ENCODE data around the gene PPIB.

The PPIB gene

GRCh38 chr15:64166102-64166890 is 3.5 kb upstream of the PPIB start:
- DNase-seq (ENCODE audit: low spot score) (no peak), ATAC-seq (ENCODE audit: low read depth) (no peak)
- no peak overlapping the region for H3K27ac ChIP-seq (ENCODE audit: poor library complexity, severe bottlenecking)
- H3K27me3 ChIP-seq (ENCODE audit: insufficient read depth, poor library complexity, severe bottlenecking), result no peaks in the 10 kb centered on the region
- TF ChIP-seq, protein P1, sequence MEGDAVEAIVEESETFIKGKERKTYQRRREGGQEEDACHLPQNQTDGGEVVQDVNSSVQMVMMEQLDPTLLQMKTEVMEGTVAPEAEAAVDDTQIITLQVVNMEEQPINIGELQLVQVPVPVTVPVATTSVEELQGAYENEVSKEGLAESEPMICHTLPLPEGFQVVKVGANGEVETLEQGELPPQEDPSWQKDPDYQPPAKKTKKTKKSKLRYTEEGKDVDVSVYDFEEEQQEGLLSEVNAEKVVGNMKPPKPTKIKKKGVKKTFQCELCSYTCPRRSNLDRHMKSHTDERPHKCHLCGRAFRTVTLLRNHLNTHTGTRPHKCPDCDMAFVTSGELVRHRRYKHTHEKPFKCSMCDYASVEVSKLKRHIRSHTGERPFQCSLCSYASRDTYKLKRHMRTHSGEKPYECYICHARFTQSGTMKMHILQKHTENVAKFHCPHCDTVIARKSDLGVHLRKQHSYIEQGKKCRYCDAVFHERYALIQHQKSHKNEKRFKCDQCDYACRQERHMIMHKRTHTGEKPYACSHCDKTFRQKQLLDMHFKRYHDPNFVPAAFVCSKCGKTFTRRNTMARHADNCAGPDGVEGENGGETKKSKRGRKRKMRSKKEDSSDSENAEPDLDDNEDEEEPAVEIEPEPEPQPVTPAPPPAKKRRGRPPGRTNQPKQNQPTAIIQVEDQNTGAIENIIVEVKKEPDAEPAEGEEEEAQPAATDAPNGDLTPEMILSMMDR (IDR thresholded peaks at IDR 0.05; ENCODE audit: poor library complexity, severe bottlenecking), result no peak
- no peak overlapping the region for H3K4me3 ChIP-seq (ENCODE audit: severe bottlenecking)
- H3K36me3 ChIP-seq (ENCODE audit: low read depth), result peaks cover 18% of the 10 kb centered on the region
- H3K9me3 ChIP-seq (ENCODE audit: severe bottlenecking), result no peaks in the 10 kb centered on the region
- H3K4me1 ChIP-seq (ENCODE audit: insufficient read depth, poor library complexity, severe bottlenecking), result peaks cover 2% of the 10 kb centered on the region

DNA sequence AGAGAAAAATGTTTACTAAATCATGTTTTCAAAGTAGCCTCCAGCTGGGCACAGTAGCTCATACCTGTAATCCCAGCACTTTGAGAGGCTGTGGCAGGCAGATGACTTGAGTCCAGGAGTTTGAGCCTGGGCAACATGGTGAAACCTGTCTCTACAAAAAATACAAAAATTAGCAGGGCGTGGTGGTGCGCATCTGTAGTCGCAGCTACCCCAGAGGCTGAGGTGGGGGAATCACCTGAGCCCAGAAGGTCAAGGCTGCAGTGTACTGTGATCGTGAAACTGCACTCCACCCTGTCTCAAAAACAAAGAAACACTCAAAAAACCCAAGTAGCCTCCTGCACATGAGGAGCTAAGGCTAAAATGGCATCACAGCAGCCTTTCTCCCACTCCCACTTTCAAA is 1.6 kb upstream of the PPIB start:
- Histone ChIP-seq H3K27me3 (ENCODE audit: insufficient read depth, poor library complexity, severe bottlenecking) (no peaks in the 10 kb centered on the region), H3K4me1 (ENCODE audit: insufficient read depth, poor library complexity, severe bottlenecking) (peaks cover 14% of the 10 kb centered on the region), H3K9me3 (ENCODE audit: severe bottlenecking) (no peaks in the 10 kb centered on the region), H3K36me3 (ENCODE audit: low read depth) (peaks cover 29% of the 10 kb centered on the region), H3K27ac (ENCODE audit: poor library complexity, severe bottlenecking) (no peak overlapping the region), H3K4me3 (ENCODE audit: severe bottlenecking) (no peak overlapping the region)
- DNase-seq (ENCODE audit: low spot score) (no peak), ATAC-seq (ENCODE audit: low read depth) (no peak)
- TF ChIP-seq, protein P1 (IDR thresholded peaks at IDR 0.05; ENCODE audit: poor library complexity, severe bottlenecking), result no peak

- peaks cover 35% of the 10 kb centered on the region for H3K36me3 ChIP-seq (ENCODE audit: low read depth)
- ATAC-seq (ENCODE audit: low read depth), result no peak
- H3K9me3 ChIP-seq (ENCODE audit: severe bottlenecking), result no peaks in the 10 kb centered on the region
- H3K4me3 ChIP-seq (ENCODE audit: severe bottlenecking), result peak overlapping the region; percentile 18
- no peaks in the 10 kb centered on the region for H3K27me3 ChIP-seq (ENCODE audit: insufficient read depth, poor library complexity, severe bottlenecking)
- TF ChIP-seq, protein P1 (IDR thresholded peaks at IDR 0.05; ENCODE audit: poor library complexity, severe bottlenecking), result no peak
- no peak for DNase-seq (ENCODE audit: low spot score)
- peaks cover 14% of the 10 kb centered on the region for H3K4me1 ChIP-seq (ENCODE audit: insufficient read depth, poor library complexity, severe bottlenecking)
- peak overlapping the region; percentile 24 for H3K27ac ChIP-seq (ENCODE audit: poor library complexity, severe bottlenecking)
These were observed 989 bp upstream of the PPIB start for GRCh38 chr15:64163659-64164362.

DNA sequence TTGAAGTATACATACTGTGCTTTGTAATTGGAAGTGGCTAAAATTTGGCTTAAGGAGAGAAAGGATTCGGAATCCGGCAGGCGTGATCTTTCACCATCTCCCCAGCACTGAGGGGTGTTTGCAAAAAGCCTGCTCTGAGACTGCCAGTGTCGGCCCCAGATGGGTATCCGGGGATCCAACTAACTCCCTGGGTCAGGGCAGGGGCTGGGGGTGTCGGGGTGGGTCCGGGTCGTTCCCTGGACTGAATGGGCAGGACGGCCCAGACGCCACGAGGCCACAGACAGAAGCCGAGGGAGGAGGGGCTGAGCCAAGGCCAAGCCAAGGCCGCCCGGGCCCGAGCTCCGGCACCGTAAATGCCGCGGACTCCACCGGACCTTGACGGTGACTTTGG is 349 bp downstream of the PPIB start:
- ATAC-seq (ENCODE audit: low read depth) (peak; percentile 34), DNase-seq (ENCODE audit: low spot score) (no peak)
- H3K27ac ChIP-seq (ENCODE audit: poor library complexity, severe bottlenecking), result peak overlapping the region; percentile 68
- H3K9me3 ChIP-seq (ENCODE audit: severe bottlenecking), result no peaks in the 10 kb centered on the region
- H3K4me3 ChIP-seq (ENCODE audit: severe bottlenecking), result peak overlapping the region; percentile 67
- peaks cover 14% of the 10 kb centered on the region for H3K4me1 ChIP-seq (ENCODE audit: insufficient read depth, poor library complexity, severe bottlenecking)
- no peaks in the 10 kb centered on the region for H3K27me3 ChIP-seq (ENCODE audit: insufficient read depth, poor library complexity, severe bottlenecking)
- peaks cover 48% of the 10 kb centered on the region for H3K36me3 ChIP-seq (ENCODE audit: low read depth)
- TF ChIP-seq, protein P1 (IDR thresholded peaks at IDR 0.05; ENCODE audit: poor library complexity, severe bottlenecking), result no peak

All from RWPE2 (cell line).